Occipital lobe (tissue), 2 donors: ENCODE measurements around the gene STON1. TPM values are rescaled to one million over a fixed set of nuclear protein-coding genes. Genes with fewer than 3 reads are reported as not detected.
A peak's percentile ranks its signal among the peaks of the same experiment; 100 is the strongest.
"Not testable (repeated sequence)": the region's sequence is repeated elsewhere in the genome, so short reads cannot be mapped to it uniquely, and the experiment has no call there.

Experiments used
- DNase-seq: peaks from one replicate; lab custom pipeline; 2025; lab: John Stamatoyannopoulos, UW
- total RNA-seq: library from RNA; depleted of rRNA; stranded (reverse); fragments of >200 nt; gene quantifications from one replicate; pipeline ENCODE4 v1.2.3, GENCODE V29; 2014

Gene STON1
- total RNA-seq, 1 donor from 2014 or later: 9.4 TPM

DNA sequence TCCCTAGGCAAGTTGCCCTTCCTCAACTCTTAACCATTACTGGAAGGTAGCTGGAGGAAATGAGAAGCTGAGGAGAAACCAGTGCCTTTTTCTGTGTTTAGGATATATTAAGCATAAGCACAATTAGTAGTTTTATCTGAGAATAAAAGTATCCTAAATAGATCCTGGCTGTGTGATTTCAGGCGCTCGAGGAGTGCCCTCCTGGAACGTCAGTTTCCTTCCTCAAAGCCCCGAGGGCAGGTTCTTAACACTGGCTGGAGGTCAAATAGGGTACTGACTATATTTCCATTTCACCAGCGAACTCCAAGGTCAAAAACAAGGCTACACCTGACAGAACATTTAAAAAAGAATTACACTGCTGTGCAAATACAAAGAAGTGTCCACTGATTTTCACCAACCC lies 1.5 kb upstream of the STON1 start:
- DNase-seq: no peak

DNA sequence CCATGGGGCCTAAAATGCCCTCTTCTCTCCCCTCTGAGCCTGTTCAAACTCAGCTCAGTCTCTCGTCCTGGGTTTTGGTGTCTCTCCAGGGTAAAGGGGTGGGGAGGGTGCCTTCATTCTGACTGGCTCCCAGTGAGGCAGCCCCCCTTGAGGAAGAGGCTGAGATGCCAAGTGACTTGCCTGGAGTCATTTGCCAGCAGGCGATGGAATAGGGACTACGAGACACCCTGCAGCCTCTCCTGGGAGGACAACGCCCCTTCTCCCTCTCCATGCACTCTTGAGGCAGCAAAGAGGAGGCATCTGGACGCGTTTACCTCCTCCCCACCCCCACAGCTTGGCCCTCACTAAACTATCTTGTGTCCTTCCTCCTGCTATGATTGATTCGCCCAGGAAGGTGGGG lies 760 bp upstream of the STON1 start:
- no peak for DNase-seq

GRCh38 chr2:48529676-48530032 lies 300 bp upstream of the STON1 start:
- DNase-seq: no peak

GRCh38 chr2:48531141-48531648 lies 1.2 kb downstream of the STON1 start:
- DNase-seq: no peak

DNA sequence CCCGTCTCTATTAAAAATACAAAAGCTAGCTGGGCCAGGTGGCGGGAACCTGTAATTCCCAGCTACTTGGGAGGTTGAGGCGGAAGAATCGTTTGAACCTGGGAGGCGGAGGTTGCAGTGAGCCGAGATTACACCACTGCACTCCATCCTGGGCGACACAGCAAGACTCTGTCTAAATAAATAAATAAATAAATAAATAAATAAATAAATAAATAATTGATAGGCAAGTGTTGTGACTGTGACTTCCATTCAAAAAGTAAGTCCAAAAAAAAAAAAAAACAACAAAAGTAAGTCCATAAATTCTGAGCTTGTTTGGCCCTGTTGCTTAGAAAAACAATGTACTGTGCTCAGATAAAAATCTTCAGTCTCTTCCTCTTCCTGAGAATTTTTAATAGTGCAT lies 2.2 kb downstream of the STON1 start:
- no peak for DNase-seq

DNA sequence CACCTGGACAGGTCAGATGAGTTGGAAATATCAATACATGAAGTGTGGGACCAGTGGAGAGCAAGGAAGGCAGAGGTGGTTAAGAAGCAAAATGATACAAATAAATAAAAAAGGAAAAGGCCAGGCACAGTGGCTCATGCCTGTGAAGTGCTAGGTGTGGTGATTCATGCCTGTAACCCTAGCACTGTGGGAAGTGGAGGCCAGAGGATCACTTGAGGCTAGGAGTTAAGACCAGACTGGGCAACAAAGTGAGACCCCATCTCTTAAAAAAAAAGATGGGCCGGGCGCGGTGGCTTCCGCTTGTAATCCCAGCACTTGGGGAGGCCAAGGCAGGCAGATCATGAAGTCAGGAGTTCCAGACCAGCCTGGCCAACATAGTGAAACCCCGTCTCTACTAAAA lies 2.9 kb downstream of the STON1 start:
- DNase-seq: no peak

DNA sequence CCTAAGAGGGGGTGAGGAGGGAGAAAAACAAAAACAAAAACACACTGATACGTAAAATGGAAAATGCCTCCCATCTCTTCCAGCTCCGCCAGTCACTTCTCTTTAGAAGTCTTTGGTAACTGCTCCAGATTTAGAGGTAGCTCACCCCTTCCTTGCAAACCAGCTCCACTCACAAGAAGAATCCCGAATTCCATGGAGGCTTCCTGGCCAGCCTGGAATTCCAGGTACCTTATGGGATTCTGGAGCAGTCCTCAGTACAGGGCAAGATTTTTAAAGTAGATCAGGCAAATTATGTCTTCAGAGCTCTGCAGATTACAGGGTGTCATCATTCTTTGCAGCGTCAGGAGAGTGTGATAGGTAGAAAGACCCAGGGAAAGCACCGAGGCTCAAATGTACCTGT lies 4.8 kb downstream of the STON1 start:
- DNase-seq: no peak

- DNase-seq: no peak
Measured at GRCh38 chr2:48540237-48540935, 10.4 kb downstream of the STON1 start.

- no peak for DNase-seq
Measured at GRCh38 chr2:48541666-48542389, 11.9 kb downstream of the STON1 start.

DNA sequence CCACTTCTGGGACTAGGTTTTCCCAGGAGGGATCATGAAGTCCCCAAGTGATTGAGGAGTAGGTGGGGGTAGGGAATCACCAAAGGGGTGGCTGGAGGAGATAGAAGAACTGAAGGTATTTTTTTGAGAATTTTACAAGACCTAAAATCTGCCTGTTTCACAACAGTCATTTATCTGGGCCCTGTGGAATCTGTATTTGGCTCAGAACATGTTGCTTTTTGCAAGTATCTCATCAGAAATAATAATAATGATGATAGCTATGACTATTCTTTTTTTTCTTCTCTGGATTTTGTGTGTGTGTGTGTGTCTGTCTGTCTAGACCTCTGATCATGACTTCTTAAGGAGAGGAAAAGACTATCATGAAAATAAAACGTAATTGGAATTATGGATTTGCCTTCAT lies 13.9 kb downstream of the STON1 start:
- no peak for DNase-seq

GRCh38 chr2:48545244-48545643 lies 15.3 kb downstream of the STON1 start:
- no peak for DNase-seq

DNA sequence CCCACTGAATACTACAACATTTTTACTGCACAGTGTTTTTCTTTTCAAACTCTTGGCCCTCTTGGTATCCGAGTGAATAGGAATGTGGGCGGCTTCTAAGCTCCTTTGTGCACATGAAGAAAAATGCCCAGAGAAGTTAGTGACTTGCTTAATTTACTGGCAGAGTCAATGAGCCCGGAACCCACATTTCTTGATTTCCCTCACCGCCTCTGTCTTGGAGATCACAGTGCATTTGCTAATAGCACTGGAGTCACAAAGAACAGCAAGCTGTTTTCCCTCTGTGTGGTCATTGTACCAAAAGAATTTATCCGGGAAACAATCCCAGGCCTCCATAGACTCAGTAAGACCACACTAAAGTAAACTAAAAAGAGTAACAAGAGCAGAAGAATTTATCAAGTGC lies 18.9 kb downstream of the STON1 start:
- no peak for DNase-seq

GRCh38 chr2:48549972-48550371 lies 20.0 kb downstream of the STON1 start:
- no peak for DNase-seq

DNA sequence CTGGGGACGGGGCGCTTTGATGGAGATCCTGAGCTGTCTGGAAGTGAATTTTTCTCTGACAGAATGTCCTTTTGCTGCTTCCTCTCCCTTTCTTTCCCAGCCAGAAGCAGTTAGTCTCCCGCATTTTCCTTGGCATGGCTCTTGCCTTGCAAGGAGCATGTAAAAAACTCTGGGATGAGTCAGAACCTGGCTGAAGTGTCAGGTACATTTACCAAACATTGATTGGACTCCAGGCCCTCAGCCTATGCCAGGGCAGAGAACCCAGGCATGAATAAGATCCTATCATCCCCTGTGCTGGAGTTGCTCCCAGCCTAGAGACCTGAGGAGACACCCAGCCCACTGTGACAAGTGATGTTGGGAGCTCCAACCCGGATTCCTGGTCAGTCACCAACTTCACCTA lies 21.6 kb downstream of the STON1 start:
- DNase-seq: no peak

DNA sequence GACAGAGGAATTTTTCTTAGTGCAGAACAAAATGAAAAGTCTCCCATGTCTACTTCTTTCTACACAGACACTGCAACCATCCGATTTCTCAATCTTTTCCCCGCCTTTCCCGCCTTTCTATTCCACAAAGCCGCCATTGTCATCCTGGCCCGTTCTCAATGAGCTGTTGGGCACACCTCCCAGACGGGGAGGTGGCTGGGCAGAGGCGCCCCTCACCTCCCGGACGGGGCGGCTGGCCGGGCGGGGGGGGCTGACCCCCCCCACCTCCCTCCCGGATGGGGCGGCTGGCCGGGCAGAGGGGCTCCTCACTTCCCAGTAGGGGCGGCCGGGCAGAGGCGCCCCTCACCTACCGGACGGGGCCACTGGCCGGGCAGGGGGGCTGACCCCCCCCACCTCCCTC lies 25.1 kb downstream of the STON1 start:
- DNase-seq: not testable (repeated sequence)

GRCh38 chr2:48558456-48558855 lies 28.5 kb downstream of the STON1 start:
- no peak for DNase-seq

- DNase-seq: peak; percentile 19
Measured at GRCh38 chr2:48560546-48561209, 30.7 kb downstream of the STON1 start.

DNA sequence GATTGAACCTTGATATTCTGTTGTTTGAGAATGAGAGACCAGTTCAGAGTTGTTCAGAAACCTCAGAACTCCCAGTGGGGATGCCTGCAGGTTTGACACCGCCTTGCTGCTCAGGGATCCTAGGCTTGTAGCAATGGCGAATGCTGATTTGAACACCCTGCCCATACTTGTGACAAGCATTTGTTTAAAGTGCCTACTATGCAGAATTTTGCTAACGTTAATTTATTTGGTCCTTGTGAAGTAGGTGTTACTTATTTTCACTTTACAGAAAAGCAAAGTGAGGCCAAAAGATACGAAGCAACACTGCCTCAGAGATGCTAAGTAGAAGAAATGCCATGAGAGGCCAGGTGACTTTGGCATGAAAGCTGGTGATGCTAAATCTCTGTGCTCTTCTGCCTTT lies 32.3 kb downstream of the STON1 start:
- DNase-seq: no peak

- DNase-seq: no peak
Measured at GRCh38 chr2:48566592-48567310, 36.8 kb downstream of the STON1 start.

DNA sequence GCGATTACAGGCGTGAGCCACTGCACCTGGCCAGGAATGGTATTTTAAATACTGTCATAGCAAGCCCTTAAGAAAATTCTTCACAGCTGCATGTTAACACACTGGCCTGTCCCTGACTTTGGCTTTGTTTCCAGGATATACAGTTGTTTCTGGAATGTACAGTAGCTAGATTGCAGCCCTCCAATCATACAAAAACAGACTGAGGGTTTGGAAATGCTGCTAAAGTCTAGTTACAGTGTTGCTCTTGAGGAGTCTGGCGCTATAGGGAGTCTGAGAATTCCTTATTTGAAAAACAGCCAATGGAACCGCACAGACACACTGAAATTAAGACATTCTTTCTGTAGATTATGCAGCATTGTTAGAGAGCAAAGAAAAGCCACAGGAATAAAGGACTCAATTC lies 37.7 kb downstream of the STON1 start:
- no peak for DNase-seq

- no peak for DNase-seq
Measured at GRCh38 chr2:48568547-48568946, 38.6 kb downstream of the STON1 start.

GRCh38 chr2:48569433-48569832 lies 39.5 kb downstream of the STON1 start:
- no peak for DNase-seq
